DND-41 (cell line): ENCODE data around the gene CACNA1A.

Experiments
- ATAC-seq: fragments of 200-7000 bp; cut with Tn5 transposase; 3 replicates; pipeline ENCODE4 v1.9.1; 2021; ENCODE audit warnings: low read depth; ENCODE audit not compliant: insufficient read depth
- DNase-seq: peaks from one replicate; pipeline ENCODE4 v3.0.0-alpha.2; 2020
- H2AFZ ChIP-seq: 2 replicates; pipeline ENCODE4 v1.6.0; 2012; ENCODE audit warnings: low read depth, low read length
- H3K27ac ChIP-seq: 2 replicates; pipeline ENCODE4 v1.5.1; 2012; ENCODE audit warnings: low read length, inconsistent platforms
- H3K27me3 ChIP-seq: fragments of 200-600 bp; sonication (generic); 2 replicates; pipeline ENCODE4 v1.6.0; 2012; ENCODE audit warnings: low read length, mild to moderate bottlenecking, inconsistent platforms; ENCODE audit not compliant: insufficient read depth, poor library complexity
- H3K36me3 ChIP-seq: 2 replicates; pipeline ENCODE4 v1.5.1; 2012; ENCODE audit warnings: low read length, inconsistent platforms; ENCODE audit not compliant: insufficient read depth
- H3K4me1 ChIP-seq: 2 replicates; pipeline ENCODE4 v1.5.1; 2012; ENCODE audit warnings: mild to moderate bottlenecking, low read length; ENCODE audit not compliant: insufficient read depth
- H3K4me2 ChIP-seq: 2 replicates; pipeline ENCODE4 v1.6.0; 2012; ENCODE audit warnings: mild to moderate bottlenecking, moderate library complexity, low read length, inconsistent platforms; ENCODE audit not compliant: insufficient read depth
- H3K4me3 ChIP-seq, 2 experiments: fragments of 200-600 bp in 1 of 2; shearing (Covaris generic) in 1 of 2; 2 replicates each; pipeline ENCODE4 v1.5.1; 2012 to 2016; ENCODE audit warnings: inconsistent platforms in 2 of 2, low read length in 2 of 2, mild to moderate bottlenecking in 2 of 2, low read depth in 1 of 2, moderate library complexity in 1 of 2
- H3K79me2 ChIP-seq: 2 replicates; pipeline ENCODE4 v1.6.0; 2012; ENCODE audit warnings: low read length, inconsistent platforms; ENCODE audit not compliant: insufficient read depth
- H3K9ac ChIP-seq: 2 replicates; pipeline ENCODE4 v1.6.0; 2012; ENCODE audit warnings: low read depth, mild to moderate bottlenecking, inconsistent platforms, low read length, moderate library complexity
- H3K9me3 ChIP-seq: 2 replicates; pipeline ENCODE4 v1.5.1; 2012; ENCODE audit warnings: low read length, moderate library complexity, mild to moderate bottlenecking, inconsistent platforms; ENCODE audit not compliant: insufficient read depth, severe bottlenecking
- H4K20me1 ChIP-seq: 2 replicates; pipeline ENCODE4 v1.6.0; 2012; ENCODE audit warnings: low read length; ENCODE audit not compliant: insufficient read depth
- CTCF ChIP-seq: IDR thresholded peaks from 2 replicates; pipeline ENCODE4 v1.5.1; 2012; ENCODE audit warnings: borderline replicate concordance, low read length, moderate library complexity, mild to moderate bottlenecking; ENCODE audit not compliant: poor library complexity, severe bottlenecking; ENCODE audit errors: extremely low read depth
- EZH2 ChIP-seq: IDR thresholded peaks from 3 replicates; pipeline ENCODE4 v1.6.1; 2012; ENCODE audit warnings: borderline replicate concordance, low read depth, mild to moderate bottlenecking, moderate library complexity, low read length, inconsistent platforms; ENCODE audit not compliant: severe bottlenecking

The CACNA1A gene

GRCh38 chr19:13255041-13255718, 251.1 kb downstream of the CACNA1A start:
- Histone ChIP-seq H3K4me2 (no peak overlapping the region), H3K9me3 (no peaks in the 10 kb centered on the region), H4K20me1 (no peaks in the 10 kb centered on the region), H3K27me3 (no peaks in the 10 kb centered on the region), H3K4me1 (no peaks in the 10 kb centered on the region), H3K27ac (no peak overlapping the region), H3K36me3 (no peaks in the 10 kb centered on the region), H3K4me3 (no peak overlapping the region), H3K79me2 (no peaks in the 10 kb centered on the region), H3K9ac (no peak overlapping the region), H2AFZ (no peak overlapping the region)
- DNase-seq (no peak), ATAC-seq (no peak)
- TF ChIP-seq CTCF: no peak
- TF ChIP-seq EZH2: no peak

- Histone ChIP-seq H3K27ac (no peak overlapping the region), H3K9me3 (no peaks in the 10 kb centered on the region), H4K20me1 (no peaks in the 10 kb centered on the region), H3K27me3 (no peaks in the 10 kb centered on the region), H3K4me1 (no peaks in the 10 kb centered on the region), H2AFZ (no peak overlapping the region), H3K36me3 (no peaks in the 10 kb centered on the region), H3K9ac (no peak overlapping the region), H3K4me2 (no peak overlapping the region), H3K4me3 (no peak overlapping the region), H3K79me2 (no peaks in the 10 kb centered on the region)
- DNase-seq (no peak), ATAC-seq (no peak)
- TF ChIP-seq CTCF (no peak), EZH2 (no peak)
Observed at GRCh38 chr19:13252569-13253335, 253.5 kb downstream of the CACNA1A start.

- ATAC-seq: no peak
- H3K27ac ChIP-seq: no peak overlapping the region
Observed at GRCh38 chr19:13244920-13245319, 261.4 kb downstream of the CACNA1A start.

More at GRCh38 chr19:13244920-13245319, 261.4 kb downstream of the CACNA1A start:
- Histone ChIP-seq H4K20me1 (no peaks in the 10 kb centered on the region), H3K36me3 (no peaks in the 10 kb centered on the region), H3K4me1 (no peaks in the 10 kb centered on the region), H3K9ac (no peak overlapping the region), H3K9me3 (no peaks in the 10 kb centered on the region), H3K79me2 (no peaks in the 10 kb centered on the region), H2AFZ (no peak overlapping the region), H3K4me3 (no peak overlapping the region), H3K4me2 (no peak overlapping the region), H3K27me3 (no peaks in the 10 kb centered on the region)
- TF ChIP-seq CTCF: no peak
- TF ChIP-seq EZH2: no peak
- no peak for DNase-seq
